Psoas muscle (tissue), 8 donors: Measurements from ENCODE around the gene NMNAT3. TPM values are rescaled to one million over a fixed set of nuclear protein-coding genes. Genes with fewer than 3 reads are reported as not detected.

ENCODE experiments used
- ATAC-seq, 4 donors: fragments of 200-7000 bp; cut with Tn5 transposase; one replicate each; pipeline ENCODE4 v1.9.1; 2020; ENCODE audit warnings: moderate library complexity in 3 of 4, mild to moderate bottlenecking in 2 of 4
- DNase-seq, 2 donors: peaks; one replicate each; pipeline ENCODE4 v3.0.0-alpha.2; 2020
- H3K27ac ChIP-seq: fragments of 200-600 bp; one replicate; pipeline ENCODE4 v1.8.0; 2022
- H3K27me3 ChIP-seq, 3 donors: fragments of 200-600 bp in 1 of 3; one replicate each; pipeline versions ENCODE4 v1.6.1 to v1.8.0; 2013 to 2022; ENCODE audit warnings: low read length in 2 of 3, mild to moderate bottlenecking in 2 of 3, moderate library complexity in 1 of 3; ENCODE audit not compliant: insufficient read depth in 3 of 3
- H3K36me3 ChIP-seq, 2 donors: fragments of 200-600 bp in 1 of 2; one replicate each; pipeline versions ENCODE4 v1.6.1 to v1.8.0; 2013 to 2022; ENCODE audit warnings: low read depth in 1 of 2, mild to moderate bottlenecking in 1 of 2, moderate library complexity in 1 of 2; ENCODE audit not compliant: insufficient read depth in 1 of 2
- H3K4me1 ChIP-seq: fragments of 200-600 bp; one replicate; pipeline ENCODE4 v1.8.0; 2022
- H3K4me3 ChIP-seq: fragments of 200-600 bp; one replicate; pipeline ENCODE4 v1.8.0; 2022; ENCODE audit warnings: mild to moderate bottlenecking
- H3K9me3 ChIP-seq: fragments of 200-600 bp; one replicate; pipeline ENCODE4 v1.8.0; 2022
- WGBS, 3 donors: extraction: QIAGEN DNeasy Blood & Tissue Kit; methylation state at CpG; one replicate each; pipeline versions ENCODE4 v1.1.6 to v1.1.7; 2013; 5-methylcytosine and 5-hydroxymethylcytosine counted together
- intact Hi-C, 2 donors: fragments of 100-400 bp; cut with DNase I; formaldehyde crosslinking; loops; one replicate each; pipeline versions ENCODE4 v1.11.0 to v1.14.2; 2022
- polyA plus RNA-seq, 3 donors: library from polyadenylated mRNA; stranded (reverse); fragments of 200-250 nt; gene quantifications; one replicate each; pipeline ENCODE4 v1.2.3, GENCODE V29; 2013
- total RNA-seq, 4 donors: library from RNA; stranded (reverse); fragmentation: NEBNext Ultra II Directional in 2 of 4; extraction: Animal tissue kit (Norgen Biotek cat#: 25700) in 2 of 4; gene quantifications; one replicate each; pipeline versions ENCODE4 v1.2.1 to v1.2.4, GENCODE V29; 2021 to 2023
- TF ChIP-seq, protein P1 (sequence below): fragments of 200-600 bp; IDR thresholded peaks from one replicate; pipeline ENCODE4 v1.8.0; 2022; ENCODE audit warnings: antibody characterized with exemption
- donor health status: healthy with polysubstance abuse.
- donor health status: DM: no; HTN: no; CAD: no; lungs with moderate emphysema.
- donor health status: Bipolar disorder and iron deficiency.
- donor health status: healthy.
- donor health status: DM: yes; HTN: yes; CAD: no.
- donor health status: DM: no; HTN: no; CAD: no.
- donor health status: DM: no; HTN: no; CAD: no.
- donor health status: DM: yes; HTN: yes; CAD: no.

NMNAT3 gene
- total and polyA plus RNA-seq, 7 donors: 6.0 to 14.2 (median 8.9) TPM

DNA sequence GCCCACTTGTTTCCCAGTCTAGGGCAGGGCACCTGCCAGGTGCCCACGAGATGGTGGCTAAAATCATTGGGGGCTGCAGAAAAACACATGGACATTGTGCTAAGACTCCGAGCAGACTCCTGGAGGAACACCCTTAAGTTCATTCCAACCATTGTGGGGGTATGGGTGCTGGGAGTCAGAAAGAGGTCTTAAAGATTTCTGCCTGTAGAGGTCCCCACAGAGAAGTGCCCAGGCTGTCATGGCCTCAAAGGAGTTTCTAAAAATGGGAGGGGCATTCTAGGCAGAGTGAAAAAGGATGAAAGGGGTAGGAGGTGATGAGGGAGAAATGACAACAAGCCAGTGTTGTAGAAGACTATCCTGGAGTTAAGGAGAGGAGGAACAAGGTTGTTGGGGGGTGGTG lies 155.4 kb downstream of the NMNAT3 start:
- Histone ChIP-seq H3K27me3 (no peaks in the 10 kb centered on the region), H3K4me1 (no peaks in the 10 kb centered on the region), H3K9me3 (no peaks in the 10 kb centered on the region), H3K4me3 (no peak overlapping the region), H3K27ac (no peak overlapping the region), H3K36me3 (no peaks in the 10 kb centered on the region)
- intact Hi-C loops: no loop called here
- ATAC-seq (no peak), DNase-seq (no peak)
- WGBS, 3 donors: 44 to 76% (median 46%) methylated on average over 2 of the region's 2 CpGs
- TF ChIP-seq, protein P1, sequence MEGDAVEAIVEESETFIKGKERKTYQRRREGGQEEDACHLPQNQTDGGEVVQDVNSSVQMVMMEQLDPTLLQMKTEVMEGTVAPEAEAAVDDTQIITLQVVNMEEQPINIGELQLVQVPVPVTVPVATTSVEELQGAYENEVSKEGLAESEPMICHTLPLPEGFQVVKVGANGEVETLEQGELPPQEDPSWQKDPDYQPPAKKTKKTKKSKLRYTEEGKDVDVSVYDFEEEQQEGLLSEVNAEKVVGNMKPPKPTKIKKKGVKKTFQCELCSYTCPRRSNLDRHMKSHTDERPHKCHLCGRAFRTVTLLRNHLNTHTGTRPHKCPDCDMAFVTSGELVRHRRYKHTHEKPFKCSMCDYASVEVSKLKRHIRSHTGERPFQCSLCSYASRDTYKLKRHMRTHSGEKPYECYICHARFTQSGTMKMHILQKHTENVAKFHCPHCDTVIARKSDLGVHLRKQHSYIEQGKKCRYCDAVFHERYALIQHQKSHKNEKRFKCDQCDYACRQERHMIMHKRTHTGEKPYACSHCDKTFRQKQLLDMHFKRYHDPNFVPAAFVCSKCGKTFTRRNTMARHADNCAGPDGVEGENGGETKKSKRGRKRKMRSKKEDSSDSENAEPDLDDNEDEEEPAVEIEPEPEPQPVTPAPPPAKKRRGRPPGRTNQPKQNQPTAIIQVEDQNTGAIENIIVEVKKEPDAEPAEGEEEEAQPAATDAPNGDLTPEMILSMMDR: no peak

DNA sequence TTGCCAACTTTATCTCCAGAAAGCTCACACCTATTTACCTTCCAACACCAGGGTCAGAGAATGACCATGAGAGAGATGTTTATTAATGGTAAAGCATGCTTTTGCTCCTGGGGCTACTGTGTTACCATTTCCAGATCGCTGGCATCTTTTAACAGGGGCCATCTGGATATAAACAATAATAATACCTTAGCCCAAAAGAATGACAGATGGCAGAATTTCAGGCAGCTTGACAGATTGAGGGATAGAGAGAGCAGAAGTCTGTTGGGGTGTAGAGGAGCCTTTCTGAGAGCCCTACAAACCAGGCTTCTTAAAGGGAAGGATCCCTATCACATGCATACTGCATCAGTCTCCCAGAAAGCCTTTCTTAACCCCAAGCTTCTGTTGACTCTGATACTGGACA lies 156.0 kb downstream of the NMNAT3 start:
- no peak for DNase-seq
- Histone ChIP-seq H3K36me3 (no peaks in the 10 kb centered on the region), H3K27me3 (no peaks in the 10 kb centered on the region), H3K4me1 (no peaks in the 10 kb centered on the region), H3K9me3 (no peaks in the 10 kb centered on the region), H3K27ac (no peak overlapping the region), H3K4me3 (no peak overlapping the region)
- TF ChIP-seq, protein P1: no peak
- no peak for ATAC-seq
- WGBS, 3 donors: 82 to 95% (median 88%) methylated on average over 1 of the region's 1 CpG
- intact Hi-C loops: no loop called here

DNA sequence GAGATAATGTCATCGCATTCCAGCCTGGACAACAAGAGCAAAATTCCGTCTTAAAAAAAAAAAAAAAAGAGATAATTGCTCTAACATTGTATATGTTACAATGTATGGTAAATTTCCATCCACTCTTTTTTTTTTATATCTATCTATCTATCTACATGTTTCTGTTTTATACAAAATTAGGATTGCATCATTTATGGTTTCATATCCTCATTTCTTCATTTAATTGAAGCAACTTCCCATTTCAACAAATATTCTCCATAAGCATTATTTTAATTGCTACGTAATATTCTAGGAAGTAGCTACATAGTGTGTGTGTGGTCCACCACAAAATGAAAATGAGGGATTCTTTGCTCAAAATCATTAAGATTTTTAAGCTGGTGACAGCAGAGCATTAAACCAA lies 156.6 kb downstream of the NMNAT3 start:
- Histone ChIP-seq H3K4me3 (no peak overlapping the region), H3K27ac (no peak overlapping the region), H3K4me1 (no peaks in the 10 kb centered on the region), H3K27me3 (no peaks in the 10 kb centered on the region), H3K36me3 (no peaks in the 10 kb centered on the region), H3K9me3 (no peaks in the 10 kb centered on the region)
- TF ChIP-seq, protein P1: no peak
- 94 to 95% (median 95%) methylated on average over 2 to 3 of the region's 3 CpGs for WGBS, 3 donors
- DNase-seq (no peak), ATAC-seq (no peak)
- intact Hi-C loops: no loop called here

DNA sequence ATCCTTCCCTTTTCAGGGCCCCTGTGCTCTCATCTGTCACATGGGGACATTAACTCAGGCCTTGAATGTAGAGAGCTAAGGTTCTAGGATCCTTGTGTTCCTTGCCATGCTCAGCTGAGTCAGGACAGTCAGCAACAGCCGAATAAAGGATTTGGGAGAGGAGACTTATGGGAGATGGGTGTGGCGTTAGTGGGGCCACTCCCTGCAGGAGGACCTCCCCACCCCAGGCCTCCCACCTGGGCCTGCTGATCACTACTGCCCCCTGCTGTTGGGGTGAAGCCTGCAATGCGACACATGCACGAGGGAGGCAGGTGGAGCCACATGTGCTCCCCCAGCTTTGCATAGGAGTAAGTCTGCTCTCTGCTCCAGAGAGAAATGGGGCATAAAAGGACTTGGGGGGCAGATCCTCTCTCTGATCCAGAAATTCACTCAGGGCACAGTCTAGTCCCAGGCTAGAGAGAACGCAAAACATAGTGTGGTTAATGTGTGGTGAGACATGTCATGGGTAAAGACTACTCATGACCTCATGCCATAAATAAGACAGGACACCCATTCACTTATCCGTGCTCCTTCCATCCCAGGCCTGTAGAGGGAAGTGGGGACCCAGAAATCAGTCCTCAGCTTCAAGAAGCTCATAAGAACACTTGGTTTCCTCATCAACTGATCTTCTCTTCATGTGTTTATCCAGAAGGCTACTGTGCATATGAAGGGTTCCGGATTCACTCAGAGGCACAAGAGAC lies 157.6 kb downstream of the NMNAT3 start:
- Histone ChIP-seq H3K4me3 (no peak overlapping the region), H3K36me3 (no peaks in the 10 kb centered on the region), H3K9me3 (no peaks in the 10 kb centered on the region), H3K27ac (no peak overlapping the region), H3K27me3 (no peaks in the 10 kb centered on the region), H3K4me1 (no peaks in the 10 kb centered on the region)
- TF ChIP-seq, protein P1: no peak
- peak in 3 of 4 donors; percentile 41 to 52 (median 43) for ATAC-seq
- intact Hi-C loops: no loop called here
- 75 to 86% (median 84%) methylated on average over 7 of the region's 7 CpGs for WGBS, 3 donors
- DNase-seq: peak in 1 of 2 donors; percentile 52
